HG02885 (cell line): ENCODE data around the gene C1orf21.
A peak's percentile ranks its signal among the peaks of the same experiment; 100 is the strongest.

Source experiments
- ATAC-seq: cut with Tn5 transposase; IDR thresholded peaks from one replicate; pipeline ENCODE4 v1.9.1; 2021; ENCODE audit warnings: mild to moderate bottlenecking; ENCODE audit not compliant: unreplicated experiment, poor library complexity

Gene C1orf21

GRCh38 chr1:184640505-184640904 lies 253.7 kb downstream of the C1orf21 start:
- no peak for ATAC-seq

GRCh38 chr1:184641894-184642293 lies 255.1 kb downstream of the C1orf21 start:
- ATAC-seq: no peak

- no peak for ATAC-seq
Observed at GRCh38 chr1:184643661-184644060, 256.8 kb downstream of the C1orf21 start.

GRCh38 chr1:184644771-184645170 lies 257.9 kb downstream of the C1orf21 start:
- ATAC-seq: no peak

GRCh38 chr1:184646178-184646701 lies 259.4 kb downstream of the C1orf21 start:
- ATAC-seq: no peak

- ATAC-seq: no peak
Observed at GRCh38 chr1:184646824-184647223, 260.0 kb downstream of the C1orf21 start.

- ATAC-seq: no peak
Observed at GRCh38 chr1:184647471-184647870, 260.6 kb downstream of the C1orf21 start.

- ATAC-seq: no peak
Observed at GRCh38 chr1:184648160-184648855, 261.5 kb downstream of the C1orf21 start.

- no peak for ATAC-seq
Observed at GRCh38 chr1:184648856-184649201, 262.0 kb downstream of the C1orf21 start.

- ATAC-seq: peak; percentile 96
Observed at GRCh38 chr1:184649451-184649888, 262.6 kb downstream of the C1orf21 start.

GRCh38 chr1:184650177-184650866 lies 263.5 kb downstream of the C1orf21 start:
- no peak for ATAC-seq

GRCh38 chr1:184655185-184655584 lies 268.4 kb downstream of the C1orf21 start:
- no peak for ATAC-seq

- no peak for ATAC-seq
Observed at GRCh38 chr1:184656221-184656620, 269.4 kb downstream of the C1orf21 start.

GRCh38 chr1:184658055-184658454 lies 271.2 kb downstream of the C1orf21 start:
- ATAC-seq: no peak

GRCh38 chr1:184660462-184661191 lies 273.8 kb downstream of the C1orf21 start:
- ATAC-seq: no peak

GRCh38 chr1:184661801-184662200 lies 275.0 kb downstream of the C1orf21 start:
- ATAC-seq: no peak

GRCh38 chr1:184664042-184664660 lies 277.3 kb downstream of the C1orf21 start:
- no peak for ATAC-seq

GRCh38 chr1:184664661-184665060 lies 277.8 kb downstream of the C1orf21 start:
- ATAC-seq: no peak

GRCh38 chr1:184665360-184665759 lies 278.5 kb downstream of the C1orf21 start:
- ATAC-seq: no peak

GRCh38 chr1:184669391-184669790 lies 282.6 kb downstream of the C1orf21 start:
- no peak for ATAC-seq
